ENCODE results near the gene SLC66A3.
"Not testable (repeated sequence)": the region's sequence is repeated elsewhere in the genome, so short reads cannot be mapped to it uniquely, and the experiment has no call there.

SLC66A3 gene

DNA sequence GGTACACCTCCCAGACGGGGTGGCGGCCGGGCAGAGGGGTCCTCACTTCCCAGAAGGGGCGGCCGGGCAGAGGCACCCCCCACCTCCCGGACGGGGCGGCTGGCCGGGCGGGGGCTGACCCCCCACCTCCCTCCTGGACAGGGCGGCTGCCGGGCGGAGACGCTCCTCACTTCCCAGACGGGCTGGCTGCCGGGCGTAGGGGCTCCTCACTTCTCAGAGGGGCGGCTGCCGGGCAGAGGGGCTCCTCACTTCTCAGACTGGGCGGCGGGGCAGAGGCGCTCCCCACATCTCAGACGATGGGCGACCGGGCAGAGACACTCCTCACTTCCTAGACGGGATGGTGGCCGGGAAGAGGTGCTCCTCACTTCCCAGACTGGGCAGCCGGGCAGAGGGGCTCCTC lies 9.8 kb downstream of the SLC66A3 start:
- FAIRE-seq: not testable (repeated sequence)

GRCh38 chr2:11166476-11166875 lies 11.2 kb downstream of the SLC66A3 start:
- FAIRE-seq: no peak

DNA sequence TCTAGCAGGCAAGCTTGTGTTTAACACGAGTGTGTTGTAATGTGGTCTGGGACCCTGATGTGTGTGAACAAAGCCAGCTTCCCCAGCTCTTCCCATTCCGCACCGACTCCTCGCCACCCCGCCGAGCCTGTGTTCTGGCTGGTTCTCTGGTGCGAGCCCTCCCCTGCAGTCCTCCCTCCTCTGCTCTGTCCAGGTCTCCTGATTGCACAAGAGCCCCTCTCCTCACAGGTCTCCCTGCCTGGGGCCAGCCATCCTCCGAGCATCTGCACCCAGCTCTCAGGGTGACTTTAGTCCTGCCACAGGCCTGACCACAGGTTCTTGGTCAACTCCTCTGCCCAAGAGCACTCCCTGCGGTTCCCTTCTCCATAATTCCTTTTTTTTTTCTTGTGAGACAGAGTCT lies 13.2 kb downstream of the SLC66A3 start:
- FAIRE-seq: no peak

DNA sequence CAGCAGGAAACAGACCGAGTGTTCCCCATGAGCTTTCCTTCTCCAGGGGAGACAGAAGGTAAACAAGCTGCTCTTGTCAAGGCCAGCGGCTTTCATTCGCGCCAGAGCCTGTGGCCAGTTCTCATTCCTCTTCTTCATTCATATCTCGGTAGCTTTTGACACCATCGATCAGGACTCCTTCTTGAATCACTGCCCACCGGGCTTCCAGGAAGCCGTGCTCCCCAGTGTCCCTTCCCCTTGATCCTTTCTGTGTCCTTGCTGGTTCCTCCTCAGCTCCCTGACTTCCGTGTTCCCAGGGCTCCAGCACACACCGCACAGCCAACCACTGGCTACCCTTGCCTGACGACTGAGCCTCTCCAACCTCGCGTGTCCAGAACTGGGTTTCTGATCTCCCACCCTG lies 14.1 kb downstream of the SLC66A3 start:
- FAIRE-seq: no peak

GRCh38 chr2:11174222-11174621 lies 19.0 kb downstream of the SLC66A3 start:
- FAIRE-seq: no peak

GRCh38 chr2:11175293-11175795 lies 20.1 kb downstream of the SLC66A3 start:
- no peak for FAIRE-seq

DNA sequence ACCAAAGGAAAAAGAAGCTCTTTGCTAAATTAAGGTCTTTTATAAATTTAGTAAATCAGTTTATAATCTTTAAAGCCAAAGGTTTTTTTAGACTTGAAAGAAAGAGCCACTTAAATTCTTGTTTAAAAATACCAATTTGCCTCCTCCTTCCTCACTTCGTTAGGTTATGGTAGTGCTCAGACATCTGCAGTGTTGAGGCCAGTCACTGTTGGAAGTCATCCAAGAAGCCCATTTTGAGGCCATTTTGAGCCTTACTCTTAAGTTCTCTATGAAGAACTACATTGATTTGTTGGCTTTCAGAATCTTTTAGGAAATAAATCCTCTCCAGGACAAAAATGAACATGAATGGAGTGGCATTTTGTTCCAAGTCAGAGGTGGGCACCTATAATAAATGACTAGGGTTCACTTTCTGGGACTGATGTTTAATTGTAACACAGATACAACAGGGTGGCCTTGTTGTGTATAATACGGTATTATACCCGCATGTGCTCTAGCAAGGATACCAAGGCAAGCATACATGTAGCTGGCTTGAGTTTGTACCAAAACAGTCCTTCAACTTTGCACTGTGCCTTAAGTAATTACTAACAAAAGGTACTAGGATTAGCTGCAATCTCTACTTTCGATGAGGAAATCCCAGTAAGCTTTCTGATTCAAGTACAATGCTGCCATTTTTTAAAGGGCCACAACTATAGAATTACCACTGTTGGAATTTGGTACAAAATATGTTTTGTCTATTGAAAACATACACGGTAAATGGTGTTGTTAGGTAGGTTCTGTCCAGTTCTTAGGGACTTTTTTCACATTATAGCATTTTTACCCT lies 22.8 kb downstream of the SLC66A3 start:
- FAIRE-seq: no peak

DNA sequence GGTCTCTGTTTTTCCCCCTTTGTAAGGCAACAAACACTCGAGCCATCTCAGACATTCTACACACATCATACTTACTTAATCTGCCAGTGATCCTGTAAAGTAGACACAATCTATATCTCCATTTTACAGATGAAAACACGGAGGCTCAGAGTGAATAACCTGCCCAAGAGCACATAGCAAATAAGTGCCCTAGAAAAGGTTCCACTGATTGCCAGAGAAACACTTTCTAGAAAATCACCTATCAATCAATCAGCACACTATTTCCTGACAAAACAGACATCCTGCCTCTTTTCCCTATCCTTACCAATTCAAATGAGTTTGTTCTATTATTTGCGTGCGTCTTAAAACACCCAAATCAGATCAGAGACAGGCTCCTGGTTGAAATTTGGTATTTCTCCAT lies 23.9 kb downstream of the SLC66A3 start:
- no peak for FAIRE-seq

GRCh38 chr2:11179899-11180298 lies 24.6 kb downstream of the SLC66A3 start:
- FAIRE-seq: no peak

- FAIRE-seq: no peak
Measured at GRCh38 chr2:11180653-11181052, 25.4 kb downstream of the SLC66A3 start.

DNA sequence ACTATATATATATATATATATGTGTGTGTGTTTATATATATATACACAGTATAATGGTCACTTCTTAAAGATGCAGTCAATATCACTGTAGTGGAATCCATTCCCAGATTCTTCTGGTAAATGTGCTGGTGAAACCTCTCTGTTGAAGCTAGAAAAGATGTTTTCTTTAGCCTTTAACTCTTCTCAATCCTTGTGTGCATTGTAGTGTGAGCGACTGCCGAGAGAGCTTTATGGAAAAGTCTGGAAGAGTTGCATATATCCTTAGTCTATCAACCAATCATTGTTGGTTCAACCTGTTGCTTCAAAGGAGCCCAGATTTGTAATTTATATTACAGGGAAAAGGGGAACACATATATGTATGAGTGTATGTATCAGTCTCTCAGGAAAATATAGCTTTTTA lies 27.7 kb downstream of the SLC66A3 start:
- no peak for FAIRE-seq

GRCh38 chr2:11186145-11186544 lies 30.9 kb downstream of the SLC66A3 start:
- FAIRE-seq: no peak

DNA sequence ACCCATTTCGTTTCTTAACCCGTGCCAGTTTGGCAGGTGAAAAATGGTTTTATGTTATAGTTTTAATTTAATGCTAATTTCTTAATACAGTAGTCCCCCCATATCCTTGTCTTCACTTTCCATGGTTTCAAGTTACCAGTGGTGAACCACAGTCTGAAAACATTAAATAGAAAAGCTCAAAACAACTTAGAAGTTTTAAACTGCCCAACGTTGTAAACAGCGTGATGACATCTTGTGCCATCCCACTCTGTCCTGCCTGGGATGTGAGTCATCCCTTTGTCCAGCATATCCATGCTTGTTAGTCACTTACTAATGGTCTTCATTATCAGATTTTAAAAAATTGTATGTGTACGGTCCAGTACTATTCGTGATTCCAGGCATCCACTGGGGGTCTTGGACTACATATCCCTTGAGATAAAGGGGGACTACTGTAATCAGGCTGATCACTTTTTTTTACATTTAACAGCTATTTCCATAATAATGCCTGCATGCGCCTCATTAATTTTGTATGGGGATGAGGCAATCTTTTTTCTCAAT lies 31.9 kb downstream of the SLC66A3 start:
- FAIRE-seq: no peak

DNA sequence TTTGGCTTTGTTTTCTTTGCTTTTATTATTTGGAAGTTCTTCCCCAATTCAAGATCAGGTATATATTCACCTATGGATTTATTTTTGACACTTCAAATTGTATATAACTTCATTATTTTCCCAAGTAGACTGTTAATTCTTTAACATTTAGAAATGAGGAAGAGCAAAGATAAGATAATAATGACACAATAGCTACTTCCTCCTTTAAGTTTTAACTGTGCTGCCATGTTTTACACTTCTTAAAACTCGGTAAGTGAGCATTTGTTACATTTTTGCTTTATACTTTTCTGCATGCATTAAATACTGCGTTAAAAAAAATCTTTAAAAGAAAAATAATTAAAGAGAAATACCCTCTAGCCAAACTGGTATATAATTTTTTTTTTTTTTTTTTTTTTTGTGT lies 32.5 kb downstream of the SLC66A3 start:
- FAIRE-seq: no peak

GRCh38 chr2:11196246-11196645 lies 41.0 kb downstream of the SLC66A3 start:
- FAIRE-seq: no peak

DNA sequence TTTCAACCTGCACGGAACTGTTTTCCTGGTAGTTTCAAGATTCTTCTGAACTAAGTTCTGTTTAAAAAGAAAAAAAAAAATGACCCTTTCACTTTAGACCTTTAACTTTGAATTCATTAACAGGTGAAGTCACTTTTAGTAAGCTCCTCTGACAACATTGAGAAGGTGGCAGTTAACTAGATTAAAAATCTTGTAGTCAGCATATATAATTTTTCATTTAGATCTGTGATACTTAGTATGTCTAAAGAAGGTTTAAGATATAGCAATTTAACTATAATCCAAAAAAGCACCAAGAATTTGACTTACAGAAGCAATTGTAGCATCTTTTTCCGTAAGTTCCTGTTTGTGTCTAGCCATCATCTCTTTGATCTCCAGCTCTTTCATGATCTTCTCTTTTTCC lies 45.4 kb downstream of the SLC66A3 start:
- FAIRE-seq: no peak

DNA sequence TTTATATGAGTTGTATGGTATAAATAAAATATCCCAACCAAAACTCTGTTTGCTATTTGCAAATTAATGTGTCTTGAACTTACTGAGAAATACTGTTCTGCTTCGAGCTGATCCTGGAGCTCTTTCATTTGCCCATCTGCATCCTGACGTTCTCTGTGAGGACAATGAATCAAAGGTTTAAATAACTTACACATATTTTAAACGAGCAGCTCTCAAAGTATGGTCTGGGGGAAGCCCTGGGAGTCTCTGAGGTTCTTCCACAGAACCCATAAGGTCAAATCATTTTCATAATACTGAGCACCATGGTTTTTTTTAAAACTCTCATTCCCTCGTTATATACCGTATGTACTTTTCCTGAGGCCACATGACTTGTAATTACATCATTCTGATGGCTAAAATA lies 46.7 kb downstream of the SLC66A3 start:
- FAIRE-seq: no peak

- FAIRE-seq: no peak
Measured at GRCh38 chr2:11203480-11203879, 48.2 kb downstream of the SLC66A3 start.

DNA sequence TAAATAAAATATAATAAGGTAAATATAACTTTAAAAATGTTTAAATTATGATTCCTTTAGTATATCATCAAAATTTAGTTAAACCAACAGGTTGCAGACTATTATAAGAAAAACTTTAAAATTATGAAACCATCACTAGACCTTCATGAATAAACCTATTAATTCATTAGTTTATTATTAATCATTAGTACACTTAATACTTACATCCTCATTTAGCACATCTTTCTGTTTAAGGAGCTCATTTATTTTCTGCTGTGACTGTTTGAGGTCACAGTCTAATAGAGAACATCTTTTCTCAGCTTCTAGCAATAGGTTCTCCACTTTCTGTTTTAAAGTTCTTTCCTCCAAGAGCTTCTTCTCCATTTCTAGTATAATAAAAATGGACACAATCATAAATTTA lies 52.8 kb downstream of the SLC66A3 start:
- FAIRE-seq: peak; percentile 88

GRCh38 chr2:11212645-11213044 lies 57.4 kb downstream of the SLC66A3 start:
- no peak for FAIRE-seq

DNA sequence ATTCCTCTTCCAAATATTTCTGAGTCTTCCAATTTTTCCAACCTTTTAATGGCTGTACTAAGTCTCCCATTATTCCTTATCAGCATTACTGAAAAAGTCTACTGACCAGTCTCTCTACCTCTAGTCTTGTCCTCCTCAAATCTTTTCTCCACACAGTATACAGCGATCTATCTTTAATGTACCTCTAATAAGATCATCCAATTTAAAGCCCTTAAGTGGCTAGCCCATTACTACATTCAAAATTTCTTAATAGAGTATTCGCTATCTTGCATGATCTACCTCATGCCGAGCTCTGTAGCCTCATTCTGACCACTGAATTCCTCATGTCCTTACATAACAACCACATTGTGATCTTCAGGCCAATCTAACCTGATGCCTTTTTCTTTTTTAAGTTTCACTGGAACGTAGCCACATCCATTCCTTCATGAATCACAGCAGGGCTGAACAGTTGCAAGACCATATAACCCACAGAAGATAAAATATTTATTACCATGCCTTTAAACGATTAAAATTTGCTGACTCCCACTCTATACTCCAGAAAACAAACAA lies 57.9 kb downstream of the SLC66A3 start:
- FAIRE-seq: no peak

- no peak for FAIRE-seq
Measured at GRCh38 chr2:11213975-11214374, 58.7 kb downstream of the SLC66A3 start.

GRCh38 chr2:11214770-11215169 lies 59.5 kb downstream of the SLC66A3 start:
- FAIRE-seq: no peak

DNA sequence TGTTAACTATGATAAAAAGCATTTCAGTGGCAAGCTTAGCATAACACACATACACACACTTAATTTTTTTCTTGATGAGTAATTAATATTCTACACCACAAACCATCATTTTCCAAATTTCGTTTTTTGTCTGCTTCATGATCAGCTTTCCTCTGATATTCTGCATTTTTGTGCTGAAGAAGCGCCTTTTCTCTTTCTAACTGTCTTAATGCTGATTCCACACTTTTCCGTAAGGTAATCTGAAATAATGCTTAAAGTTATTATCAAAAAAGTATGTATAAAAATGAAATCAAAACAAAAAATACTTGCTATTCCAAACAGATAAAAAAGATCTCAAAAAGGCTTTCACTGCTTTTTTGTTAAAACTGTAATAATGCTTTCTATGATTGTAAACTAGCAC lies 60.1 kb downstream of the SLC66A3 start:
- FAIRE-seq: no peak
